DMS153 (cell line): ENCODE measurements around the gene ITK.

Experiments used
- DNase-seq: peaks from one replicate; lab custom pipeline; 2025; lab: John Stamatoyannopoulos, UW

The ITK gene

GRCh38 chr5:157248821-157249470 is 68.3 kb downstream of the ITK start:
- DNase-seq = no peak

GRCh38 chr5:157252711-157253465 is 72.2 kb downstream of the ITK start:
- no peak for DNase-seq

GRCh38 chr5:157253547-157253946 is 72.9 kb downstream of the ITK start:
- DNase-seq = no peak

GRCh38 chr5:157258450-157258849 is 77.8 kb downstream of the ITK start:
- no peak for DNase-seq

- DNase-seq = no peak
Measured at GRCh38 chr5:157259699-157260098, 79.1 kb downstream of the ITK start.

GRCh38 chr5:157263496-157264090 is 83.0 kb downstream of the ITK start:
- no peak for DNase-seq

- DNase-seq = no peak
Measured at GRCh38 chr5:157265714-157266285, 85.2 kb downstream of the ITK start, which contains the start of gene CYFIP2. Gene CYFIP2, plus strand, starts transcription at chr5:157266123. Its CDS starts 19,239 bp downstream, at chr5:157285362.

GRCh38 chr5:157266286-157267007 is 85.8 kb downstream of the ITK start:
- no peak for DNase-seq

GRCh38 chr5:157267025-157267424 is 86.4 kb downstream of the ITK start:
- no peak for DNase-seq

- DNase-seq = no peak
Measured at GRCh38 chr5:157267761-157268480, 87.3 kb downstream of the ITK start.

GRCh38 chr5:157269165-157269671 is 88.6 kb downstream of the ITK start:
- no peak for DNase-seq

GRCh38 chr5:157269761-157270272 is 89.2 kb downstream of the ITK start:
- no peak for DNase-seq

- no peak for DNase-seq
Measured at GRCh38 chr5:157270771-157271170, 90.1 kb downstream of the ITK start.

GRCh38 chr5:157271740-157272271 is 91.2 kb downstream of the ITK start:
- DNase-seq = no peak

- DNase-seq = no peak
Measured at GRCh38 chr5:157273131-157273556, 92.5 kb downstream of the ITK start.

GRCh38 chr5:157275403-157275802 is 94.8 kb downstream of the ITK start:
- no peak for DNase-seq

- no peak for DNase-seq
Measured at GRCh38 chr5:157278319-157279037, 97.8 kb downstream of the ITK start.

GRCh38 chr5:157279605-157280239 is 99.1 kb downstream of the ITK start:
- no peak for DNase-seq

- DNase-seq = no peak
Measured at GRCh38 chr5:157280927-157281326, 100.3 kb downstream of the ITK start.

GRCh38 chr5:157282150-157282549 is 101.5 kb downstream of the ITK start:
- no peak for DNase-seq
